GDM1 (cell line): ENCODE measurements around the gene SDHA.
"Not testable (repeated sequence)": the region's sequence is repeated elsewhere in the genome, so short reads cannot be mapped to it uniquely, and the experiment has no call there.

Experiments used
- DNase-seq: peaks from one replicate; lab custom pipeline; 2025; lab: John Stamatoyannopoulos, UW

SDHA gene

DNA sequence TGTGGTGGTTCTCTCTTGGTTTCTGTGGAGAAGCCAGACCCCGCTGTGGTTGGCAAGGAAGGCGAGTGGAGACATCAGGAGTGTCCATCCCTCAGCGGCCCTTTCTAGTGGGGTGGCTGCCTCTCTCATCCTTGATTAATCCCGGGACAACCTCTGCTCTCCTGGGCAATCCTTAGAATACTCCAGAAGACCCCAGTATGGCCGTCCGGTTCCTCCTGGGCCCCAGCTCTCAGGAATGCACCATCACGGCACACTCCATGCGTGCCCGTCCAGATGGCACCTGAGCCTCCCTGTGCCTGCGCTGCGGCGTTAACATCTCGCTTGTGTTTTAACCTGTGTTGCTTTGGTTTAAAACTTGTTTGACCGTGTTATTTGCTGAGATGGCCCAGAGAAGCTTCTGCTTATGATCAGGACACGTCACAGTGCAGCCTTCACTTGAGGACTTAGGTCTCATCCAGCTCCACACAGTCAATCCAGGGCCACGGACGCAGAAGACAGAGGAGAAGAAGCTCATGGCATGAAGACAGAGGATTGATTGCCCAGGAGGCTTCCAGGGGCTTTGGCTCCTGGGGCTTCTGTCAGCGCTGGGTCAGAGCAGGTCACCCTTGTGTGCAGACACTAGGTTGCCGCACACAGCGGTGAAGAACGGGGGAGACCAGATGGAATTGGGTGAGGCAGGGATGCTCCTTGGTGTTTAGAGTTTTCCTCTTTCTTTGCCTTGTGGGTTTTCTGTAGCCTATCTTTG is 82.7 kb downstream of the SDHA start:
- not testable (repeated sequence) for DNase-seq

DNA sequence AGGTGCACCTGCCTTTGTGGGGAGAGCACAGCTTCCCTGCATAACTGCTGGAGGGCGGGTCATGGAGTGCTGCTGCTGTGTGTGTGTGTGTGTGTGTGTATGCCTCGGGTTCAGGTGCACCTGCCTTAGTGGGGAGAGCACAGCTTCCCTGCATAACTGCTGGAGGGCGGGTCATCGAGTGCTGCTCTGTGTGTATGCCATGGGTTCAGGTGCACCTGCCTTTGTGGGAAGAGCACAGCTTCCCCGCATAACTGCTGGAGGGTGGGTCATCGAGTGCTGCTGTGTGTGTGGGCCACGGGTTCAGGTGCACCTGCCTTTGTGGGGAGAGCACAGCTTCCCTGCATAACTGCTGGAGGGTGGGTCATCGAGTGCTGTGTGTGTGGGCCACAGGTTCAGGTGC is 84.3 kb downstream of the SDHA start:
- DNase-seq: not testable (repeated sequence)

DNA sequence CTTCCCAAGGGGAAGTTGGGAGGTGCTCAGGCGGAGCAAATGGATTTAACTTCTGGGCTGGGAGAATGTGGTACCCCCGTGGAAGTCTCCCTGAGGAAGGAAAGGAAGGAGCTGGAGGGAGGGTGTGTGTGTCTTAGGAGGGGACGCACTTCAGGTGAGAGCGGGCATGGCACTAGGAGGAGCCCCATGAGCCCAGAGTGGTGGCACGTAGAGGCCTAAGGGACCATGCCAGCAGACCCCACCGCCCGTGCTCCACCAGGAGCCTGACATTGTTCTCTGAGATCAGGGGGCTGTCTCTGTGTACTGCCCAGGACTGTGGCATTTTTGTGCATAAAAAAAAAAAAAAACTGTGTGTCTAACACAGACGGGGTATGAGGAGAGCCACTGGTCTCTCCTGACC is 84.8 kb downstream of the SDHA start:
- DNase-seq: no peak

DNA sequence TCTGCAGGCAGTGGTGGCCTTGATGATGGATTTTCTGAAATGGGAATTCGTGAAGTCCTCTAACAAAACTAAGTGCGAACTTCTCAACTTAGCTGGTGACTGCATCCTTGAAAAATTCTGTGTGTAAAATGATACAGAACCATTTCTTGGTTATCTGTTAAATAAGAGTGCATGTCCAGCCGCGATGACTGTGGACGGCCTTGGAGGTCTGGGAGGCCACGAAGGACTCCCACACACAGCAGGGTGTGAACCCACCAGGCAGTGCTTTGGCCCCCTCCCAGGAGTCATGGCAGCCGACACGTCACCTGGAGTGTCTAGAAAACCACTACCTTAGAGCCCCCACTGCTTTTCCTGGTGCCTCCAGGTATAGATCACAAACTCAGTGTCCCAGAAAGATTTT is 85.6 kb downstream of the SDHA start:
- DNase-seq: not testable (repeated sequence)

DNA sequence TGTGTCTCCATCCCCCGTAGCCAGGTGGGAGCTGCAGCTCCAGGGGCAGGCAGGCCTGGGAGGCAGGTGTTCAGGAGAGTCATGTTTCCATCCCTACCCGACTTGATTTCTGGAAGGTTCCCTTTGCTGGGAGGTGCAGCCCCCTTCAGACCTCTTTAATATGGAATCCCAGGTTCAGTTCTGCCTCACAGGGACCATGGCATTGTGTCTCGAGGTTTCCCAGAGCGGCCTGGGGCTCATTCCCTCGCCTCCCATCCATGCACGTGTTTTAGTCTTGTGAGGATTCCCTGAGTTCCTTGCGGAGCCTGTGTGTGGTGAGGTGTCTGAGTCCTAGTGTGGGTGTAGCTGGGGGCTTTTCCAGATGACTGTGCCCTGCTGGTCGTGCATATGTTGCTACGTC is 86.9 kb downstream of the SDHA start:
- DNase-seq: no peak

DNA sequence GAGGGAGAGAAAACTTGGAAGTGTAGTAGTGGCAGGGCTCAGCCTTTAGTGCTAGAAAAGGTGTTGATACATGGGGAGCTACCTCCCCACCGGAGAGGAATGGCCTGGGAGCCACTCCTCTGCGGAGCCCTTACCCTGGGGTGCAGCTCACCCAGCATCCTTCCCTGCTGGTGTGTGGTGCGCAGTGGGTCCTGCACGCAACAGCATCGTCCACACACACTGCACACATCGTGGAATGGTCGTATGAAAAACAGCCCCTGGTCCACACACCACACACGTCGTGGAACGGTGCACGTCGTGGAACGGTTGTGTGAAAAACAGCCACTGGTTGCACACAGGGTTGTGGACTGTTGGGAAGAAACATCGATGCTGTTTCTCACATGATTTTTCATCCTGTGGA is 87.3 kb downstream of the SDHA start:
- no peak for DNase-seq

DNA sequence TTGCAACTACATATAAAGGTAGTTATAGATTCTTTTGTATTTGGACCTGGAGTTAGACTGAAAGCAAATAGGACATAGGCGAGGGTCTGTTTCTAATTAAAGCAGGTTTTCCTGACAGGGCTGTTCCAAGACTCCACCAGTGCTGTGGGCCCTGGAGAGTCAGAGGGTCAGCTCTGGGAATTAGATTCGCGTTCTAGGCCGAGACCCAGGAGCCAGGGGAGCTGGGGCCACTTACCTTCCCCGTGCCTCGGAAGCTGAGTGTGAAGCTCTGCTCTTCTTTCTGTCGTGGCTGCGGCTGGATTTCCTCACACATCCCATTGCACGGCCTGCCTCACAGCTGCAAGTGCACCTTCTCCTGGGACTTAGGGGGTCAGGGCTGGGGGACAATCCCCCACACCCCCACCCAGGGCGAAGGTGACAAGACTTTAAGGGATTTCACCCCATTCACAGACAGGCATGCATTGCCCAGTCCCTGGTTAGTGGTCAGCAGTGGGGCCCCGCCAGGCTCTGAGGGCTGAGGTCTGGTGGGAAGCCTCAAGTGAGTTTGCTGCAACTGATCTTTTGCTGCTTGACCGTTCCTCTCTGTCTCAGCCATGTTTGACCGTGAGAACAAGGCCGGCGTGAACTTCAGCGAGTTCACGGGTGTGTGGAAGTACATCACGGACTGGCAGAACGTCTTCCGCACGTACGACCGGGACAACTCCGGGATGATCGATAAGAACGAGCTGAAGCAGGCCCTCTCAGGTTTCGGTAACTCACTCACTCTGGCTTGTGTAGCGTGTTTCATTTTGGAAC is 88.1 kb downstream of the SDHA start:
- no peak for DNase-seq
